ENCODE measurements around the gene VCAN. TPM values are rescaled to one million over a fixed set of nuclear protein-coding genes. Genes with fewer than 3 reads are reported as not detected.
A peak's percentile ranks its signal among the peaks of the same experiment; 100 is the strongest.

The VCAN gene
- total RNA-seq, 6 donors from 2014 or later = 73.3 to 254 (median 121) TPM

DNA sequence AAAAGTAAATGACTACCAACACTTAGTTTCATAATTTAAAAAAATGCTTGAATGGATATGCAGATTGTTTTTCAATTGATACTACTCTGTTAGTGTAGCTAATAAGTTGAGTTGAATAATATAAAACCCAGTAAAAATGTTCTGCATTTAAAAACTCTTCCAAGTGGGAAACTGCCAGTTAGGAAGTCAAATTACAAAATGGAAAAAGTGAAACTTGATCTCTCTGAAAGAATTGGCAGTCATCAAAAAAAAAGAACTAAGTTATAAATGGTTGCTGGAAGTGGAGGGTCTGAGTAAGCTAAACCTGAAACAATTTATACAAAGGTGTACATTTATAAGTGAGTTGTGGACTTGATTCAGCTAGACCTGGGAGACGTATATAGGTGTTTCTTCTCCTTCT is 52.4 kb downstream of the VCAN start:
- Histone ChIP-seq H3K27me3 (no peaks in the 10 kb centered on the region), H3K4me3 (no peak overlapping the region), H3K27ac (no peak overlapping the region), H3K9me3 (no peaks in the 10 kb centered on the region), H3K36me3 (peaks cover 0 to 8% (median 0%) of the 10 kb centered on the region in 4 donors), H3K4me1 (no peaks in the 10 kb centered on the region)
- TF ChIP-seq POLR2AphosphoS5 (IDR thresholded peaks at IDR 0.05) (no peak), EP300 (IDR thresholded peaks at IDR 0.05) (no peak), POLR2A (IDR thresholded peaks at IDR 0.05) (no peak)
- TF ChIP-seq, protein P1, sequence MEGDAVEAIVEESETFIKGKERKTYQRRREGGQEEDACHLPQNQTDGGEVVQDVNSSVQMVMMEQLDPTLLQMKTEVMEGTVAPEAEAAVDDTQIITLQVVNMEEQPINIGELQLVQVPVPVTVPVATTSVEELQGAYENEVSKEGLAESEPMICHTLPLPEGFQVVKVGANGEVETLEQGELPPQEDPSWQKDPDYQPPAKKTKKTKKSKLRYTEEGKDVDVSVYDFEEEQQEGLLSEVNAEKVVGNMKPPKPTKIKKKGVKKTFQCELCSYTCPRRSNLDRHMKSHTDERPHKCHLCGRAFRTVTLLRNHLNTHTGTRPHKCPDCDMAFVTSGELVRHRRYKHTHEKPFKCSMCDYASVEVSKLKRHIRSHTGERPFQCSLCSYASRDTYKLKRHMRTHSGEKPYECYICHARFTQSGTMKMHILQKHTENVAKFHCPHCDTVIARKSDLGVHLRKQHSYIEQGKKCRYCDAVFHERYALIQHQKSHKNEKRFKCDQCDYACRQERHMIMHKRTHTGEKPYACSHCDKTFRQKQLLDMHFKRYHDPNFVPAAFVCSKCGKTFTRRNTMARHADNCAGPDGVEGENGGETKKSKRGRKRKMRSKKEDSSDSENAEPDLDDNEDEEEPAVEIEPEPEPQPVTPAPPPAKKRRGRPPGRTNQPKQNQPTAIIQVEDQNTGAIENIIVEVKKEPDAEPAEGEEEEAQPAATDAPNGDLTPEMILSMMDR (IDR thresholded peaks at IDR 0.05) = no peak
- DNase-seq (no peak), ATAC-seq (ENCODE audit: low FRiP score in 2 of 2) (no peak)
- WGBS, 2 donors = 78 to 82% methylated on average over 1 of the region's 1 CpG

DNA sequence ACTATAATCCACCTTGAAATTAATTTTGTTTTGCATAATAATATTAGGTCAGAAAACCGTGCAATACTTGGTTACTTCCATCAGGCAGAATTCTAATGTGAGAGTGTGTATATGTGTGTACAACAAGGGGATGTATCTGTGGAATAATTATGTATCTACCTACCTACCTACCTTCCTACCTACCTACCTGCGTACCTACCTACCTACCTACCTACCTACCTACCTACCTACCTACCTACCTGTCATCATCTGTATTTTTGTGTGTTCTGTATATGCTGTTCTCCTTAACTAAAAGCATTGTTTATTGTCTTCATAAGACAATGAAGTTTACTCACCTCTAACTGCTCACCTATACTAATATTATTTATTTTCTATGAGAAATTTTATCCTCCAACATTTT is 52.8 kb downstream of the VCAN start:
- Histone ChIP-seq H3K9me3 (no peaks in the 10 kb centered on the region), H3K4me1 (no peaks in the 10 kb centered on the region), H3K27me3 (no peaks in the 10 kb centered on the region), H3K27ac (no peak overlapping the region), H3K36me3 (peaks cover 0 to 7% (median 0%) of the 10 kb centered on the region in 4 donors), H3K4me3 (no peak overlapping the region)
- DNase-seq (no peak), ATAC-seq (ENCODE audit: low FRiP score in 2 of 2) (no peak)
- TF ChIP-seq EP300 (IDR thresholded peaks at IDR 0.05) = no peak
- TF ChIP-seq POLR2AphosphoS5 (IDR thresholded peaks at IDR 0.05) = no peak
- 88 to 91% methylated on average over 2 of the region's 2 CpGs for WGBS, 2 donors

GRCh38 chr5:83524991-83525390 is 53.4 kb downstream of the VCAN start:
- Histone ChIP-seq H3K4me1 (no peaks in the 10 kb centered on the region), H3K27me3 (no peaks in the 10 kb centered on the region), H3K9me3 (no peaks in the 10 kb centered on the region), H3K4me3 (no peak overlapping the region), H3K36me3 (peaks cover 0 to under 1% (median 0%) of the 10 kb centered on the region in 4 donors), H3K27ac (no peak overlapping the region)
- 91 to 95% methylated on average over 2 of the region's 2 CpGs for WGBS, 2 donors
- ATAC-seq (ENCODE audit: low FRiP score in 2 of 2) (no peak), DNase-seq (no peak)
- no peak for TF ChIP-seq POLR2A (IDR thresholded peaks at IDR 0.05)
- TF ChIP-seq POLR2AphosphoS5 (IDR thresholded peaks at IDR 0.05) = no peak
- TF ChIP-seq, protein P1 (IDR thresholded peaks at IDR 0.05) = no peak
- no peak for TF ChIP-seq EP300 (IDR thresholded peaks at IDR 0.05)

DNA sequence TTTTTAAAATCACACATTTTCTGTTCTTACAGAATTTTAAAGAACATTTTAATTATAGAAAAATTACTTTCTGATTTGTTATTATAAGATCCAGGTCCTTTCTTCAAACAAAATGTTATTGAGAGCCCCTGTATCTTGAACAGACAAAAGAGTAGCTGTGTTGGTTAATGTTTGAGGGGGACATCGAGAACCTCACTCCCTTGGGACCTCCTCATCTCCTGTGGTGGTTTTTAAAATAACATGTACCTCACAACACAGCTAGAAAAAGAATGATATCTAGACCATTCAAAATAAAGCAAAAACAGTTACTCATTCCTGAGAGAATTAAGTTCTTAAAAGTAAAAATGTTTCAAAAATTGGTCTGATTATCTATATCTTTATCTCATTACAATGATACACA is 54.7 kb downstream of the VCAN start:
- TF ChIP-seq POLR2A (IDR thresholded peaks at IDR 0.05) = no peak
- TF ChIP-seq, protein P1 (IDR thresholded peaks at IDR 0.05) = no peak
- no peak for TF ChIP-seq POLR2AphosphoS5 (IDR thresholded peaks at IDR 0.05)
- TF ChIP-seq EP300 (IDR thresholded peaks at IDR 0.05) = no peak
- ATAC-seq (ENCODE audit: low FRiP score in 2 of 2) (no peak), DNase-seq (no peak)
- no peak overlapping the region for H3K4me3 ChIP-seq
- H3K9me3 ChIP-seq = no peaks in the 10 kb centered on the region
- no peaks in the 10 kb centered on the region for H3K27me3 ChIP-seq
- H3K4me1 ChIP-seq = no peaks in the 10 kb centered on the region
- no peak overlapping the region for H3K27ac ChIP-seq
- no peaks in the 10 kb centered on the region for H3K36me3 ChIP-seq
- 81 to 85% methylated on average over 1 of the region's 1 CpG for WGBS, 2 donors

GRCh38 chr5:83527221-83527620 is 55.7 kb downstream of the VCAN start:
- no peak overlapping the region for H3K27ac ChIP-seq
- no peaks in the 10 kb centered on the region for H3K9me3 ChIP-seq
- TF ChIP-seq, protein P1 (IDR thresholded peaks at IDR 0.05) = no peak
- TF ChIP-seq EP300 (IDR thresholded peaks at IDR 0.05) = no peak
- TF ChIP-seq POLR2A (IDR thresholded peaks at IDR 0.05) = no peak
- TF ChIP-seq POLR2AphosphoS5 (IDR thresholded peaks at IDR 0.05) = no peak
- ATAC-seq (ENCODE audit: low FRiP score in 2 of 2) (peak in 1 of 2 donors; percentile 30), DNase-seq (no peak)
- H3K27me3 ChIP-seq = no peaks in the 10 kb centered on the region
- 29 to 38% methylated on average over 4 of the region's 4 CpGs for WGBS, 2 donors
- H3K4me3 ChIP-seq = no peak overlapping the region
- H3K4me1 ChIP-seq = no peaks in the 10 kb centered on the region
- H3K36me3 ChIP-seq = no peaks in the 10 kb centered on the region
